Chondrocyte (in vitro differentiated cells): Measurements from ENCODE around the gene SPSB2. TPM values are rescaled to one million over a fixed set of nuclear protein-coding genes. Genes with fewer than 3 reads are reported as not detected.
"Not testable (repeated sequence)": the region's sequence is repeated elsewhere in the genome, so short reads cannot be mapped to it uniquely, and the experiment has no call there.

ENCODE experiments used
- DNase-seq: peaks from one replicate; pipeline ENCODE4 v3.0.0; 2021; ENCODE audit warnings: mixed read lengths, low spot score
- H3K27ac Mint-ChIP-seq: one replicate; pipeline ENCODE4 v1.8.0; 2021; ENCODE audit warnings: mild to moderate bottlenecking, moderate library complexity, mixed read lengths; ENCODE audit not compliant: unreplicated experiment
- H3K27me3 Mint-ChIP-seq: 2 replicates; pipeline ENCODE4 v1.8.0; 2021; ENCODE audit warnings: low read depth, mixed read lengths
- H3K36me3 Mint-ChIP-seq: 2 replicates; pipeline ENCODE4 v1.8.0; 2021; ENCODE audit warnings: low read depth, mixed read lengths
- H3K4me1 Mint-ChIP-seq: 2 replicates; pipeline ENCODE4 v1.8.0; 2021; ENCODE audit warnings: low read depth, mild to moderate bottlenecking, mixed read lengths
- H3K4me3 Mint-ChIP-seq: one replicate; pipeline ENCODE4 v1.8.0; 2021; ENCODE audit warnings: mild to moderate bottlenecking, moderate library complexity, mixed read lengths; ENCODE audit not compliant: unreplicated experiment
- H3K9me3 Mint-ChIP-seq: 2 replicates; pipeline ENCODE4 v1.8.0; 2021; ENCODE audit warnings: low read depth, mixed read lengths
- total RNA-seq: library from RNA; stranded (reverse); gene quantifications from 3 replicates; pipeline ENCODE4 v1.2.1, GENCODE V29; 2021
- TF ChIP-seq, protein P1 (sequence below): fragments of 200-600 bp; sonication (generic); IDR thresholded peaks from 2 replicates; pipeline ENCODE4 v1.5.0; 2021; ENCODE audit warnings: antibody characterized with exemption, mild to moderate bottlenecking, moderate library complexity

The SPSB2 gene
- total RNA-seq, 1 donor from 2014 or later, result 7.6 TPM

DNA sequence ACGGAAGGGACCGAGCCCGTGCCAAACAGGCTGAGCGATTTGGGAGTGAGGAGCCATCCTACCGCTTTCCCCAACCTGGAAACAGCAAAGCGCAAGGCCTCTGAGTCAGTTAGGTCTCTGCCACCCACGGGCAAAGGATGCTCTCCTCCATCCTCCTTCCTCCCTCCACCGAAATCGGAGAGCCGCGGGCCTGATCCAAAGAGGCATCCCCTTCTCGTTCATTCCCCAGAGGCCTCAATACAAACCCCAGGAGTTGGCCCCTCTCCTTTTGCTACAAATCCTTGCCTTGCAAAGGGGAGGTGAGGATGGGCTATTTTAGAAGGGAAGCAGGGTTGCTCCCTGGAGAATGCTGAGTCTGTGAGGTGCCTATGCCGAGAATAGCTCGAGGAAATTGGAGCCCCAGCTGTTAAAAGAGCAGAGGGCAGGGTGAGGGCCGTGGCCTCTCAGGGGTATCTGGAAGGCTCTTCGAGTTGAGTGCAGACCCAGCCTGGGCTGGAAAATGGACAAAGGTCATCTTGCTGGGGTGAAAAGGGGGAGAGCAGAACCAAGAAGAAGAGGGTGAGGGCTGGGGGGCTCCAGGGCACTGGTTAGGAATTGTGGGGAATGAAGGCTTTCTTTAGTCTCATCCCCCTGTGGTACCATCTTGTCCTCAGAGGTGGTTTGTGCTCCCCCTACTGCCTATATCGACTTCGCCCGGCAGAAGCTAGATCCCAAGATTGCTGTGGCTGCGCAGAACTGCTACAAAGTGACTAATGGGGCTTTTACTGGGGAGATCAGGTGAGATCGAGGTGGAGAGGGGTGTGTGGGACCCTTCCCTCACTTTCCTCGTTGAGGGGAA is 4.7 kb downstream of the SPSB2 start:
- H3K27me3 Mint-ChIP-seq, result no peaks in the 10 kb centered on the region
- DNase-seq, result no peak
- peak overlapping the region; percentile 88 for H3K27ac Mint-ChIP-seq
- H3K36me3 Mint-ChIP-seq, result peaks cover 25% of the 10 kb centered on the region
- H3K4me1 Mint-ChIP-seq, result peaks cover 52% of the 10 kb centered on the region
- TF ChIP-seq, protein P1, sequence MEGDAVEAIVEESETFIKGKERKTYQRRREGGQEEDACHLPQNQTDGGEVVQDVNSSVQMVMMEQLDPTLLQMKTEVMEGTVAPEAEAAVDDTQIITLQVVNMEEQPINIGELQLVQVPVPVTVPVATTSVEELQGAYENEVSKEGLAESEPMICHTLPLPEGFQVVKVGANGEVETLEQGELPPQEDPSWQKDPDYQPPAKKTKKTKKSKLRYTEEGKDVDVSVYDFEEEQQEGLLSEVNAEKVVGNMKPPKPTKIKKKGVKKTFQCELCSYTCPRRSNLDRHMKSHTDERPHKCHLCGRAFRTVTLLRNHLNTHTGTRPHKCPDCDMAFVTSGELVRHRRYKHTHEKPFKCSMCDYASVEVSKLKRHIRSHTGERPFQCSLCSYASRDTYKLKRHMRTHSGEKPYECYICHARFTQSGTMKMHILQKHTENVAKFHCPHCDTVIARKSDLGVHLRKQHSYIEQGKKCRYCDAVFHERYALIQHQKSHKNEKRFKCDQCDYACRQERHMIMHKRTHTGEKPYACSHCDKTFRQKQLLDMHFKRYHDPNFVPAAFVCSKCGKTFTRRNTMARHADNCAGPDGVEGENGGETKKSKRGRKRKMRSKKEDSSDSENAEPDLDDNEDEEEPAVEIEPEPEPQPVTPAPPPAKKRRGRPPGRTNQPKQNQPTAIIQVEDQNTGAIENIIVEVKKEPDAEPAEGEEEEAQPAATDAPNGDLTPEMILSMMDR, result no peak
- H3K9me3 Mint-ChIP-seq, result no peaks in the 10 kb centered on the region
- peak overlapping the region; percentile 95 for H3K4me3 Mint-ChIP-seq

DNA sequence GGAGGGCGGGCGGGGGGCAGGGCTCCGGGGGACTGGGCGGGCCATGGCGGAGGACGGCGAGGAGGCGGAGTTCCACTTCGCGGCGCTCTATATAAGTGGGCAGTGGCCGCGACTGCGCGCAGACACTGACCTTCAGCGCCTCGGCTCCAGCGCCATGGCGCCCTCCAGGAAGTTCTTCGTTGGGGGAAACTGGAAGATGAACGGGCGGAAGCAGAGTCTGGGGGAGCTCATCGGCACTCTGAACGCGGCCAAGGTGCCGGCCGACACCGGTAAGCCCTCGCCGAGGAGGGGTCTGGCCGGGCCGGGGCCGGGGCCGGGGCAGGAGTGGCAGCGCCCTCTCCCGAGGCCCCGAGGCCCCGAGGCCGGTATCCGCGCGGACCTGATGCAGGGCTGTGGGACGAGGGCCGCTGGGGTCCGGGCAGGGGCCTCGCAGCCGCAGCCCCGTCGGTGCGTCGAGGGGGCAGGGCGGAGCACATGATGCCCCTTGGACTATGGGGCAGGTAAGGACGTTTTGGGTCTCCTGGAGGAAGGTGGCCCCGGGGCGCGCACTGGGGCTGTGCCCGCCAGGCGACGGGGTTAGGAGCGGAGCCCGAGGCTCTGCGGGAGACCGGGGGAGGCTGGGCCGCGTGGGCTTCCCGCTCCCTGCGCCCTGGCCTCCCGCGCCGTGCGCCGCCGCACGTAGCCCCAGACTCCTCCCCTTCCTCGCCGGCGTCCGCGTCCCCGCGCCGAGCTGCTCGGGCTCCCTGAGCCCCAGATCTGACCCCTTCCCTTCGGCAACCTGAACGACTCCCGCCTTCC is 5.5 kb downstream of the SPSB2 start, which contains the start of gene TPI1:
TSS of gene TPI1 (plus strand) at position 119 of the 798 bp plus-strand sequence. CDS start at position 155, 36 bp downstream.
- DNase-seq, result peak; percentile 87
- H3K27me3 Mint-ChIP-seq, result no peaks in the 10 kb centered on the region
- TF ChIP-seq, protein P1, result peak; percentile 43
- H3K4me1 Mint-ChIP-seq, result peaks cover 52% of the 10 kb centered on the region
- H3K36me3 Mint-ChIP-seq, result peaks cover 27% of the 10 kb centered on the region
- H3K27ac Mint-ChIP-seq, result peak within 1 kb of the TSS; percentile 90
- H3K4me3 Mint-ChIP-seq, result peak within 1 kb of the TSS; percentile 95
- H3K9me3 Mint-ChIP-seq, result no peaks in the 10 kb centered on the region

DNA sequence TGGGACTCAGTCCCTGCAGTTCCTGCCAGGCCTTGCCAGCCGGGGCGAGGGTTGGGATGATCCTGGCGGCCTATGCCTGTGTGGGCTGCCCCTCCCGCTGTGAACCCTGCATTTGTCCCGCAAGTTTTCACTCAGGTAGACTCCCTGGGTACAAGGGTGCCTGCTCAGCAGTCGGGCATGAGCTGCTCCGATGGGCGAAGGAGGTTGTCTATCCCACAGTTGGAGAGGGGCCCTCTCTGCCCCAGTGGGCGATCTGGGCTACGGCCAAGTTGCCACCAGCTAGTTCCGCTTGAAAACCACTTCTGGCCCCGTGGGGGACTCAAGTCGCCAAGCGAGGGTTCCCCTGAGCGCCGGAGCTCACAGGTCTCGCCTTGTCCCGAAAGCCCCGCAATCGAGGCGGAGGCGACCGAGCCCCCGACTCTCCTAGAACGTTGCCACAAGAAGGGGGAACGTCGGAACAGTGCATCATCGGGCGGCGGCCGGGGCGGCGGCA is 6.1 kb downstream of the SPSB2 start:
- peaks cover 31% of the 10 kb centered on the region for H3K36me3 Mint-ChIP-seq
- TF ChIP-seq, protein P1, result no peak
- H3K27ac Mint-ChIP-seq, result peak overlapping the region; percentile 90
- peak; percentile 92 for DNase-seq
- no peaks in the 10 kb centered on the region for H3K9me3 Mint-ChIP-seq
- no peaks in the 10 kb centered on the region for H3K27me3 Mint-ChIP-seq
- peak overlapping the region; percentile 95 for H3K4me3 Mint-ChIP-seq
- H3K4me1 Mint-ChIP-seq, result peaks cover 46% of the 10 kb centered on the region

DNA sequence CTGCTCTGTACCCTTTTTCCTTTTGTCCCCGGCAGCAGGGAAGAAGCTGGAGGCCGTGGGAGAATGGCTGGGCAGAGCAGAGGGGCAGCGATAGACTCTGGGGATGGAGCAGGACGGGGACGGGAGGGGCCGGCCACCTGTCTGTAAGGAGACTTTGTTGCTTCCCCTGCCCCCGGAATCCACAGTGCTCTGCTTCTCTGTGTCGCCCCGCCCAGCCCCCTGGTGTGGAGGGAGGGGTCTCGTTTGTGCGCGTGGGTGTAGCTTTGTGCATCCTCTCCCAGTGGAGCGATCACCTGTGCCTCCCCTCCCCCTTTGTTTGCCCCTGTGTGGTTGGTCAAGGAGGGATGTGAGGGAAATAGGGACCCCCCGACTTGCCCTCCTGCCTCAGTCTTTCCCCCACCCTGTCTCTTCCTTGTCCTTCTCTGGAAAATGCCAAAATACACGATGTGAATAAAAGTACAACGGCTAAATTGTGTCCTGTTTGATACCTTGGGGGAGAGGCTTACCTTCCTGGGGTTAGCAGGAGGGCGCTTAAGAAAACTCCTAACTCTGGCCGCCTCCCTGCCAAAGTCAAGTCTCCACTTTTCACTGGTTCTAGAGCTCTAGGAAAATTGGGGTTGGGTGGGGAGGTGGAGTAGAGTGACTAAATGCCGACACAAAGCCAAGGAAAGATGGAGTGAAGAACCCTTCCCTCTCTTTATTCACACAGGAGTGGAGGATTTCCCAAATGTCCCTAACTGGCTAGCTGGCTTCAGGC is 6.8 kb downstream of the SPSB2 start:
- peaks cover 39% of the 10 kb centered on the region for H3K4me1 Mint-ChIP-seq
- TF ChIP-seq, protein P1, result no peak
- peak overlapping the region; percentile 95 for H3K4me3 Mint-ChIP-seq
- no peaks in the 10 kb centered on the region for H3K9me3 Mint-ChIP-seq
- H3K27me3 Mint-ChIP-seq, result no peaks in the 10 kb centered on the region
- peak overlapping the region; percentile 90 for H3K27ac Mint-ChIP-seq
- DNase-seq, result peak; percentile 86
- H3K36me3 Mint-ChIP-seq, result peaks cover 33% of the 10 kb centered on the region

DNA sequence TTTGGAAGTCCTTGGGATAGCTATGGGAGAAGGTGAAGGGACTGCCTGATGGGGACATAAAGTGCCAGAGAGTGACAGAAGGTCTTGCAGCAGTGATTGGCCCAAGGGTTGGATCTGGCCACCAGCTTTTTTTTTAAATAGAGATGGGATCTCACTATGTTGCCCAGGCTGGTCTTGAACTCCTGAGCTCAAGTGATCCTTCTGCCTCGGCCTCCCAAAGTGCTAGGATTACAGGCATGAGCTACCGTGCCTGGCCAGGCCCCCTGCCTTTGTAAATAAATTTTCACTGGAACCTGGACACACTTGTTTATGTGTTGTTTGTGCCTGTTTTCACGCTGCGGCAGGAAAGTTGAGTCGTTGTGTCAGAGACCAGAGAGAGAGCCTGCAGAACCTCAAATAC is 7.8 kb downstream of the SPSB2 start:
- H3K9me3 Mint-ChIP-seq, H3K4me3 Mint-ChIP-seq, H3K27me3 Mint-ChIP-seq: not testable (repeated sequence)
- peak; percentile 24 for DNase-seq
- Mint-ChIP-seq H3K4me1 (peaks cover 29% of the 10 kb centered on the region), H3K36me3 (peaks cover 38% of the 10 kb centered on the region), H3K27ac (peak overlapping the region; percentile 36)
